ENCODE data around the gene CBLN1. TPM values are rescaled to one million over a fixed set of nuclear protein-coding genes. Genes with fewer than 3 reads are reported as not detected.
"Not testable (repeated sequence)": the region's sequence is repeated elsewhere in the genome, so short reads cannot be mapped to it uniquely, and the experiment has no call there.

The CBLN1 gene
- total and polyA plus RNA-seq, 2 experiments from 2014 or later = 0.07 TPM; not detected in 1

DNA sequence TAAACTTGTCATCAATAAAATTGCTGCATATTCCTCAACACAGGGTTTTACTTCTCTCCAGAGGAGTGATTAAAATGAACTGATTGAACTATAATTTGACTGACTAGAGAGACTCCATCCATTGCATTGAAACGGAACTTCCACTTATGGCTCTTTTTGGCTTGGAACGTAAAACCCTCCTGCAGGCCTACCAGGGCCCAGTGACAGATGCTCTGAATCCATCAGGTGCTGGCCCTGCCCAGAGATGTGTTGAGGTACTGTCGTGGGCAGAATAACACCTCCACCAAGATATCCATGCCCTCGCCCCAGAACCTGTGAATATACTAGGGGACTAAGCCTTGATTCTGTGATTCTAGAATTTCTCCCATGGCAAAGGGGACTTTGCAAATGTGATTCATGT lies 45.4 kb downstream of the CBLN1 start:
- no peak for DNase-seq (ENCODE audit: low spot score)
- no peak overlapping the region for H3K27ac ChIP-seq
- TF ChIP-seq, protein P1, sequence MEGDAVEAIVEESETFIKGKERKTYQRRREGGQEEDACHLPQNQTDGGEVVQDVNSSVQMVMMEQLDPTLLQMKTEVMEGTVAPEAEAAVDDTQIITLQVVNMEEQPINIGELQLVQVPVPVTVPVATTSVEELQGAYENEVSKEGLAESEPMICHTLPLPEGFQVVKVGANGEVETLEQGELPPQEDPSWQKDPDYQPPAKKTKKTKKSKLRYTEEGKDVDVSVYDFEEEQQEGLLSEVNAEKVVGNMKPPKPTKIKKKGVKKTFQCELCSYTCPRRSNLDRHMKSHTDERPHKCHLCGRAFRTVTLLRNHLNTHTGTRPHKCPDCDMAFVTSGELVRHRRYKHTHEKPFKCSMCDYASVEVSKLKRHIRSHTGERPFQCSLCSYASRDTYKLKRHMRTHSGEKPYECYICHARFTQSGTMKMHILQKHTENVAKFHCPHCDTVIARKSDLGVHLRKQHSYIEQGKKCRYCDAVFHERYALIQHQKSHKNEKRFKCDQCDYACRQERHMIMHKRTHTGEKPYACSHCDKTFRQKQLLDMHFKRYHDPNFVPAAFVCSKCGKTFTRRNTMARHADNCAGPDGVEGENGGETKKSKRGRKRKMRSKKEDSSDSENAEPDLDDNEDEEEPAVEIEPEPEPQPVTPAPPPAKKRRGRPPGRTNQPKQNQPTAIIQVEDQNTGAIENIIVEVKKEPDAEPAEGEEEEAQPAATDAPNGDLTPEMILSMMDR (IDR thresholded peaks at IDR 0.05; ENCODE audit: poor library complexity) = no peak
- 82% methylated on average over 4 of the region's 4 CpGs for WGBS (ENCODE audit: low lambda C conversion rate, missing lambda C conversion rate)
- no peak overlapping the region for H2AFZ ChIP-seq
- no peaks in the 10 kb centered on the region for H3K27me3 ChIP-seq
- H3K79me2 ChIP-seq = no peaks in the 10 kb centered on the region
- no peaks in the 10 kb centered on the region for H3K9me2 ChIP-seq (replicated peaks; ENCODE audit: insufficient read depth)
- no peak overlapping the region for H3K4me2 ChIP-seq
- no peaks in the 10 kb centered on the region for H3K9me3 ChIP-seq (ENCODE audit: low read depth)
- no peaks in the 10 kb centered on the region for H4K20me1 ChIP-seq (ENCODE audit: insufficient read depth, poor library complexity, severe bottlenecking)
- H3K36me3 ChIP-seq (replicated peaks; ENCODE audit: insufficient read depth, low read depth) = no peaks in the 10 kb centered on the region
- no peak overlapping the region for H3K4me3 ChIP-seq
- H3K4me1 ChIP-seq (ENCODE audit: insufficient read depth) = no peaks in the 10 kb centered on the region

DNA sequence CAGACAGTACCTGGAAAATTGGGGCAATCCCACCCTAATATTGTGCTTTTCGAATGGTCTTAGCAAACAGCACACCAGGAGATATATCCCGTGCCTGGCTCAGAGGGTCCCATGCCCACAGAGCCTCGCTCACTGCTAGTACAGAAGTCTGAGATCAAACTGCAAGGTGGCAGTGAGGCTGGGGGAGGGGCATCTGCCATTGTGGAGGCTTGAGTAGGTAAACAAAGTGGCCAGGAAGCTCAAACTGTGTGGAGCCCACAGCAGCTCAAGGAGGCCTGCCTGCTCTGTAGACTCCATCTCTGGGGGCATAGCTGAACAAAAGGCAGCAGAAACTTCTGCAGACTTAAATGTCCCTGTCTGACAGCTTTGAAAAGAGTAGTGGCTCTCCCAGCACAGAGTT lies 53.3 kb downstream of the CBLN1 start:
- DNase-seq (ENCODE audit: low spot score); H2AFZ ChIP-seq; H3K4me2 ChIP-seq; H3K27ac ChIP-seq; H3K36me3 ChIP-seq (replicated peaks; ENCODE audit: insufficient read depth, low read depth); H3K4me1 ChIP-seq (ENCODE audit: insufficient read depth); H4K20me1 ChIP-seq (ENCODE audit: insufficient read depth, poor library complexity, severe bottlenecking); H3K79me2 ChIP-seq; H3K27me3 ChIP-seq; H3K9me2 ChIP-seq (replicated peaks; ENCODE audit: insufficient read depth); H3K9me3 ChIP-seq (ENCODE audit: low read depth); H3K4me3 ChIP-seq: not testable (repeated sequence)
- 70% methylated on average over 3 of the region's 3 CpGs for WGBS (ENCODE audit: low lambda C conversion rate, missing lambda C conversion rate)

Other genes starting within 250 kb of the CBLN1 start
- not detected in 2 replicates for gene C16orf78, start 92.0 kb upstream of the CBLN1 start, total RNA-seq
- not detected in 2 replicates for gene C16orf78, start 92.0 kb upstream of the CBLN1 start, polyA plus RNA-seq